Panc1 (cell line): ENCODE measurements around the gene PCSK7. TPM values are rescaled to one million over a fixed set of nuclear protein-coding genes. Genes with fewer than 3 reads are reported as not detected.

Experiments
- ATAC-seq: fragments of 200-7000 bp; cut with Tn5 transposase; 2 replicates; pipeline ENCODE4 v1.9.1; 2020; ENCODE audit warnings: mild to moderate bottlenecking, moderate library complexity
- BruUV-seq: library from RNA; stranded (reverse); fragments of 400-500 nt; replicated peaks from 2 replicates; lab custom pipeline; 2021; lab: Mats Ljungman, UMichigan
- CTCF ChIA-PET: fragments of 300-600 bp; sonication (Branson Sonifier 250); formaldehyde crosslinking; loops from one replicate; lab custom pipeline; 2022; ENCODE audit warnings: antibody characterized with exemption; lab: Charles Lee
- POLR2A ChIA-PET: fragments of 300-600 bp; sonication (Branson Sonifier 250); formaldehyde crosslinking; loops from one replicate; lab custom pipeline; 2022; ENCODE audit warnings: antibody characterized with exemption; lab: Charles Lee
- DNase-seq: peaks from one replicate; pipeline ENCODE4 v3.0.0-alpha.2; 2010; ENCODE audit warnings: low read depth, low spot score
- H3K27ac ChIP-seq: 2 replicates; pipeline ENCODE4 v1.5.1; 2011; ENCODE audit warnings: mild to moderate bottlenecking, low read length, inconsistent platforms
- H3K27me3 ChIP-seq: fragments of 200-500 bp; sonication (Bioruptor generic); 2 replicates; pipeline ENCODE4 v1.6.0; 2014; ENCODE audit warnings: low read length, inconsistent platforms; ENCODE audit not compliant: control insufficient read depth, insufficient read depth
- H3K36me3 ChIP-seq: fragments of 200-500 bp; sonication (Bioruptor generic); 2 replicates; pipeline ENCODE4 v1.5.1; 2014; ENCODE audit warnings: inconsistent platforms, mild to moderate bottlenecking, low read length, moderate library complexity; ENCODE audit not compliant: control insufficient read depth, insufficient read depth
- H3K4me1 ChIP-seq: 2 replicates; pipeline ENCODE4 v1.5.1; 2011; ENCODE audit warnings: inconsistent platforms, mild to moderate bottlenecking, low read length, moderate library complexity; ENCODE audit not compliant: control insufficient read depth, insufficient read depth
- H3K4me3 ChIP-seq, 2 experiments: 2 replicates each; pipeline ENCODE4 v1.5.1; 2011 to 2012; ENCODE audit warnings: low read depth in 2 of 2, low read length in 2 of 2, mild to moderate bottlenecking in 2 of 2, inconsistent platforms in 1 of 2, moderate library complexity in 1 of 2
- H3K9me3 ChIP-seq: fragments of 200-500 bp; sonication (Bioruptor generic); 2 replicates; pipeline ENCODE4 v1.5.1; 2014; ENCODE audit warnings: low read depth, mild to moderate bottlenecking, inconsistent platforms, low read length, moderate library complexity; ENCODE audit not compliant: control insufficient read depth, insufficient read depth
- CTCF ChIP-seq: fragments of 450-650 bp; IDR thresholded peaks from 2 replicates; pipeline ENCODE4 v1.5.1; 2017; ENCODE audit warnings: mild to moderate bottlenecking
- POLR2AphosphoS5 ChIP-seq: IDR thresholded peaks from 2 replicates; pipeline ENCODE4 v1.6.1; 2012; ENCODE audit warnings: mild to moderate bottlenecking, low read depth, low read length, moderate library complexity
- REST ChIP-seq, 2 experiments: IDR thresholded peaks; 2 replicates each; pipeline ENCODE4 v1.6.1; 2011 to 2012; ENCODE audit warnings: low read depth in 2 of 2, control low read depth in 1 of 2, low read length in 1 of 2, mild to moderate bottlenecking in 1 of 2, moderate library complexity in 1 of 2; ENCODE audit not compliant: insufficient read depth in 1 of 2
- SIN3A ChIP-seq: IDR thresholded peaks from 2 replicates; pipeline ENCODE4 v1.6.1; 2012; ENCODE audit warnings: low read depth, mild to moderate bottlenecking, low read length, moderate library complexity, borderline replicate concordance; ENCODE audit not compliant: insufficient read depth
- TCF7L2 ChIP-seq: IDR thresholded peaks from 2 replicates; pipeline ENCODE4 v1.6.1; 2011; ENCODE audit warnings: mild to moderate bottlenecking, low read depth, low read length, inconsistent platforms
- in situ Hi-C: cut with HindIII; loops from 2 replicates; pipeline ENCODE4 v1.10.0; 2016; ENCODE audit warnings: low sequenced_read_pairs, low pct_unique_long_range_greater_than_20kb
- intact Hi-C: fragments of 100-400 bp; cut with micrococcal nuclease; formaldehyde crosslinking; loops from one replicate; pipeline ENCODE4 v1.10.0; 2022; ENCODE audit not compliant: unreplicated experiment
- total RNA-seq: library from RNA; stranded (reverse); gene quantifications from one replicate; pipeline ENCODE4 v1.2.1, GENCODE V29; 2021; ENCODE audit not compliant: unreplicated experiment

Gene PCSK7
- total RNA-seq, 1 experiment from 2014 or later = 60.6 TPM

- in situ Hi-C loops (no loop called here), intact Hi-C loops (loop anchor here (10.0 kb wide), 2 partner anchors 46 to 336 kb away; partner anchors contain the start of gene SIDT2)
- Histone ChIP-seq H3K4me3 (no peak overlapping the region), H3K4me1 (no peaks in the 10 kb centered on the region), H3K27me3 (no peaks in the 10 kb centered on the region), H3K27ac (no peak overlapping the region), H3K36me3 (0 out of 2 replicates have a peak, but pooled peaks cover 2% of the 10 kb centered on the region), H3K9me3 (no peaks in the 10 kb centered on the region)
- no peak for TF ChIP-seq TCF7L2
- DNase-seq = no peak
- no TSS peak for BruUV-seq
- ChIA-PET POLR2A (interaction anchor here (0.6 to 0.7 kb wide), 2 partner anchors 371 to 562 kb away, joined by 3 read pairs; no protein-coding TSS in a partner anchor), CTCF (no interaction called here)
- ATAC-seq = no peak
Measured at GRCh38 chr11:117220568-117220967, 11.3 kb downstream of the PCSK7 start.

GRCh38 chr11:117219995-117220394 lies 11.9 kb downstream of the PCSK7 start:
- 0 out of 2 replicates have a peak, but pooled peaks cover 2% of the 10 kb centered on the region for H3K36me3 ChIP-seq
- no peak for DNase-seq
- intact Hi-C loops (loop anchor here (10.0 kb wide), 2 partner anchors 45 to 335 kb away; partner anchors contain the start of gene SIDT2), in situ Hi-C loops (no loop called here)
- no peak overlapping the region for H3K27ac ChIP-seq
- H3K9me3 ChIP-seq = no peaks in the 10 kb centered on the region
- H3K27me3 ChIP-seq = no peaks in the 10 kb centered on the region
- ATAC-seq = no peak
- BruUV-seq = no TSS peak
- no peaks in the 10 kb centered on the region for H3K4me1 ChIP-seq
- TF ChIP-seq TCF7L2 = no peak
- TF ChIP-seq REST (IDR thresholded peaks at IDR 0.05; ENCODE audit: insufficient read depth in 1 of 2, low read depth in 2 of 2, low read length in 1 of 2) = no peak
- TF ChIP-seq SIN3A = no peak
- no peak for TF ChIP-seq POLR2AphosphoS5
- no peak for TF ChIP-seq CTCF
- ChIA-PET POLR2A (interaction anchor here (0.7 kb wide), 1 partner anchor 561 kb away, joined by 3 read pairs; no protein-coding TSS in a partner anchor), CTCF (no interaction called here)
- no peak overlapping the region for H3K4me3 ChIP-seq

GRCh38 chr11:117219455-117219854 lies 12.4 kb downstream of the PCSK7 start:
- H3K27ac ChIP-seq = no peak overlapping the region
- POLR2A ChIA-PET = no interaction called here
- 0 out of 2 replicates have a peak, but pooled peaks cover 2% of the 10 kb centered on the region for H3K36me3 ChIP-seq
- H3K4me1 ChIP-seq = no peaks in the 10 kb centered on the region
- no peaks in the 10 kb centered on the region for H3K9me3 ChIP-seq
- no peak overlapping the region for H3K4me3 ChIP-seq
- intact Hi-C loops = no loop called here
- CTCF ChIA-PET = no interaction called here
- in situ Hi-C loops = no loop called here
- no TSS peak for BruUV-seq
- no peaks in the 10 kb centered on the region for H3K27me3 ChIP-seq
- TF ChIP-seq TCF7L2 (no peak), REST (IDR thresholded peaks at IDR 0.05; ENCODE audit: insufficient read depth in 1 of 2, low read depth in 2 of 2, low read length in 1 of 2) (no peak), SIN3A (no peak)
- ATAC-seq (no peak), DNase-seq (no peak)
